ENCODE results near the gene LIMK1. TPM values are rescaled to one million over a fixed set of nuclear protein-coding genes. Genes with fewer than 3 reads are reported as not detected.

Gene LIMK1
- total and polyA plus RNA-seq, 7 donors = 12.0 to 95.8 (median 28.7) TPM

Other genes starting within 250 kb of the LIMK1 start
- gene METTL27, start 241.3 kb upstream of the LIMK1 start, total RNA-seq = under 1 TPM in 3 of 4 donors, not detected in 1; 0.24 to 0.84 (median 0.50) TPM
- gene METTL27, start 241.3 kb upstream of the LIMK1 start, polyA plus RNA-seq = under 1 TPM; 0.09 to 0.21 (median 0.11) TPM
- gene TMEM270, start 222.6 kb upstream of the LIMK1 start, total RNA-seq = not detected
- not detected for gene TMEM270, start 222.6 kb upstream of the LIMK1 start, polyA plus RNA-seq
- 10 to 100 TPM; 15.4 to 41.1 (median 36.4) TPM for gene ELN, start 55.6 kb upstream of the LIMK1 start, total RNA-seq
- 10 to 100 TPM; 10.6 to 16.3 (median 15.5) TPM for gene ELN, start 55.6 kb upstream of the LIMK1 start, polyA plus RNA-seq
- gene EIF4H, start 90.6 kb downstream of the LIMK1 start, total RNA-seq = 100 to 1,000 TPM; 223 to 327 (median 284) TPM
- 100 to 1,000 TPM; 196 to 263 (median 221) TPM for gene EIF4H, start 90.6 kb downstream of the LIMK1 start, polyA plus RNA-seq
- gene LAT2, start 126.2 kb downstream of the LIMK1 start, total RNA-seq = 1 to 10 TPM; 1.9 to 3.3 (median 2.7) TPM
- 1 to 10 TPM; 1.2 to 3.4 (median 2.9) TPM for gene LAT2, start 126.2 kb downstream of the LIMK1 start, polyA plus RNA-seq
- gene RFC2, start 170.6 kb downstream of the LIMK1 start, total RNA-seq = 10 to 100 TPM; 13.7 to 19.8 (median 18.1) TPM
- gene RFC2, start 170.6 kb downstream of the LIMK1 start, polyA plus RNA-seq = 10 to 100 TPM; 20.7 to 25.8 (median 24.1) TPM
- gene CLIP2, start 205.6 kb downstream of the LIMK1 start, total RNA-seq = 1 to 10 TPM; 2.2 to 4.3 (median 3.3) TPM
- gene CLIP2, start 205.6 kb downstream of the LIMK1 start, polyA plus RNA-seq = 1 to 10 TPM; 1.5 to 1.8 (median 1.6) TPM

All from psoas muscle (tissue), 7 donors.